T47D (cell line): ENCODE measurements around the gene NEDD4L.
"Not testable (repeated sequence)": the region's sequence is repeated elsewhere in the genome, so short reads cannot be mapped to it uniquely, and the experiment has no call there.

ENCODE experiments used
- DNase-seq, 2 experiments: peaks; one replicate each; pipeline versions ENCODE4 v3.0.0 to v3.0.0-alpha.2; 2011 to 2012; ENCODE audit warnings: low read depth in 1 of 2, low spot score in 1 of 2
- JUND ChIP-seq: IDR thresholded peaks from 2 replicates; pipeline ENCODE4 v1.6.1; 2012; ENCODE audit warnings: low read depth
- in situ Hi-C: cut with HindIII; loops from 2 replicates; pipeline ENCODE4 v1.10.0; 2016; ENCODE audit warnings: low sequenced_read_pairs, low pct_unique_long_range_greater_than_20kb

NEDD4L gene

DNA sequence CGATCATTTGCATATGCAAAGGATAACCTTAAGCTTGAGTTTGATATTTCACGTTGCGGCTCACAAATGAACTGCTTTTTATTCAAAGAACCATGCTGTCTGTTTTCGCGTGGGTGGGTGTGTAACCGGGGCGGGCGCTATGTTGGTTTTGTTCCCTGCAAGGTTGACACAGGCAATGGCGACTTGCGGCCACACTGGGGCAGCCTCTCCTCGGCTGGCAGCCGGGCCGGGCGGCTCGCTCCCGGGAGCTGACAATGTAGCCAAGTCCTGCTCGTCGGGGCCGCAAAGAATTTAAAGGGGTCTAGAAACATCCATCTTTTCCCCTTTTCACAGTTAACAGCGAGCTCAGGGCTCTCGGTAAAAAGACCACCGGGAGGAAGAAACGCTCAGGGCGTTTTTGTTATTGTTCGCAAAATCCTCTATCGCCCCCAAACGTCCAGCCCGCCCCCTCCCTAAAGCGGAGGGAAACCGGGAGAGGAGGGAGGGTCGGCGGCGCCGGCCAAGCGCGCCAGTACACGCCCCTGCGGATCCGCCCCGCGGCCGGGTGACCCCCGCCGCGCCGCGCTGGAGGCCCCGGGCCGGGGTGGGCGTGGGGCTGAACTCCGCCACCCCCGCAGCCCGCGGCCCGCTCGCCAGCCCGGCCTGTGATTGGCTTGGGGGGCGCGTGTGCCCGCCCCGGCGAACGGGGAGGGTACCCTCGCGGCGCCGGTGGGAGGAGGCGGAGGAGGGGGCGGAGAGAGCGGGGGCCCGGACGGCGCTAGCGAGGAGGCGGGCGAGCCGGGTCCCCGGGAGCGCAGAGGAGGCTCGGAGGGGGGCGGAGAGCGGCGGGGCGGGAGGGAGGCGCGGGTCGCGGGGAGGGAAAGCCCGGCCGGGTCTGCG lies at the start of gene NEDD4L:
Gene NEDD4L, plus strand, starts transcription at position 736 of the 879 bp plus-strand sequence. CDS start 435 bp downstream, outside the sequence.
- peak in 1 of 2 experiments; percentile 84 for DNase-seq
- in situ Hi-C loops: no loop called here
- no peak for TF ChIP-seq JUND

- in situ Hi-C loops: no loop called here
- TF ChIP-seq JUND: no peak
- no peak for DNase-seq
These were observed 48.7 kb upstream of the NEDD4L start for GRCh38 chr18:57995331-57995730.

DNA sequence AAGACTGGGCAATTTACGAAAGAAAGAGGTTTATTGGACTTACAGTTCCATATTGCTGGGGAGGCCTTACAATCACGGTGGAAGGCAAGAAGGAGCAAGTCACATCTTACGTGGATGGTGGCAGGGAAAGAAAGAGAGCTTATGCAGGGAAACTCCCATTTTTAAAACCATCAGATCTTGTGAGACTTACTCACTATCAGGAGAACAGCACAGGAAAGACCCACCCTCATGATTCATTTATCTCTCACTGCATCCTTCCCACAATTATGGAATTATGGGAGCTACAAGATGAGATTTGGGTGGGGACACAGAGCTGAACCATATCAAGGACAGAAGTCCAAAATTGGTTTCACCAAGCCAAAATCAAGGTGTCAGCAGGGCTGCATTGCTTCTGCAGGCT lies 47.1 kb upstream of the NEDD4L start:
- in situ Hi-C loops, DNase-seq: not testable (repeated sequence)

- no peak for DNase-seq
- in situ Hi-C loops: no loop called here
- TF ChIP-seq JUND: no peak
These were observed 46.2 kb upstream of the NEDD4L start for GRCh38 chr18:57997820-57998219.

DNA sequence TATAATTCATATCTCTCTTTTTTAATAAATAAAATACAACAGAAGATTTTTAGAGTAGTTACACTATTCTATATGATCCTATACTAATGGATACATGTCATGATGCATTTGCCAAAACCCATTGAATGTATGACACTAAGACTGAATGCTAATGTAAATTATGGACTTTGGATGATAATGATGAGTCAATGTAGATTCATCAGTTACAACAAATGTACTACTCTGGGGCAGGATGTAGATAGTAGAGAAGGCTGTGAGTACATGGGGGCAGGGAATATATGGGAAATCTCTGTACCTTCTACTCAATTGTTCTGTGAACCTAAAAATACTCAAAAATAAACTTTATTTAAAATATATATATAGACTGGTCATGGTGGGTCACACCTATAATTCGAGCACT lies 45.6 kb upstream of the NEDD4L start:
- in situ Hi-C loops: no loop called here
- no peak for DNase-seq
- TF ChIP-seq JUND: no peak

DNA sequence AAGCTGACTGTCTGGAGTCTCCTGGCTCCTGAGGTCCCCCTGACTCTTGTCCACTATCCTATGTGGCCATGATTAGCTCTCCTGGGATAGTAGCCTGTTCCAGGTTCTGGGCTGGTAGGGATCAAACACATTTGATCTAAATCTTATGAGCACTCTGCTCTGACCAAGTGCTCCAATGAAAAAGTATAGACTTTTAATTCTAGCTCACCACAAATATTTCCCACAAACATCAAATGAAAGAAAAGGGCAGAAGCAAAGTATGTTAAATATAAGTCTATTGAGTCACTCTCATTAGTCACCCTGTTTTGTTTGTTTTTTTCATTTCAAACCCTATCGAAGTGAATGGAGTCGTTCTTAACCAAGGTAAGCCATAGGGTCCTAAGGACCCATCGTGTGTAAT lies 39.7 kb upstream of the NEDD4L start:
- no peak for TF ChIP-seq JUND
- in situ Hi-C loops: no loop called here
- DNase-seq: no peak

DNA sequence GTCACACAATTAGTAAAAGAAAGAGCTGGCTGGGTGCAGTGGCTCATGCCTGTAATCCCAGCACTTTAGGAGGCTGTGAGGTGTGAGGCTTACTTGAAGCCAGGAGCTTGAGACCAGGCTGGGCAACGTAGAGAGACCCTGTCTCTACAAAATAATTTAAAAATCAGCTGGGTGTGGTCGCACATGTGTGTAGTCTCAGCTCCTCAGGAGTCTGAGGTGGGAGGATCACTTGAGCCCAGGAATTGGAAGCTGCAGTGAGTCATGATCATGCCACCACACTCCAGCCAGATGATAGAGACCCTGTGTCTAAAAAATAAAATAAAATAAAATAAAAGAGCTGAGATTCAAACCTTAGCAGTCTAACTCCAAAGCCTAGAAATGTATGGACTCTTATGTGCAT lies 39.0 kb upstream of the NEDD4L start:
- in situ Hi-C loops: no loop called here
- no peak for TF ChIP-seq JUND
- no peak for DNase-seq

GRCh38 chr18:58005885-58006523 lies 38.0 kb upstream of the NEDD4L start:
- TF ChIP-seq JUND: no peak
- DNase-seq: no peak
- in situ Hi-C loops: no loop called here

GRCh38 chr18:58009166-58009565 lies 34.9 kb upstream of the NEDD4L start:
- no peak for TF ChIP-seq JUND
- in situ Hi-C loops: no loop called here
- DNase-seq: no peak

DNA sequence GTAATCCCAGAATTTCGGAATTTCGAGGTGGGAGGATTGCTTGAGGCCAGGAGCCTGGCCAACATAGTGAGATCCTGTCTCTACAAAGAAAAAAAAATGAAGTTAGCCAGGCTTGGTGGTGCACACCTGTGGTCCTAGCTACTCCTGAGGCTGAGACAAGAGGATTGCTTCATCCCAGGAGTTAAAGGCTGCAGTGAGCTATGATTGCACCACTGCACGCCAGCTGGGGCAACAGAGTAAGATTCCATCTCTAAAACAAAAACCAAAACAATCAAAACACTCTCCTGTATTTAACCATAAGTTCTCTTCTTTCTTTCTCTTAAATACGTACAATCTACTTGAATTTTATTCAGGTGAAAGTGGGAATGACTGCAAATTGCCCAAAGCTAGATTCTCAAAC lies 33.8 kb upstream of the NEDD4L start:
- no peak for DNase-seq
- in situ Hi-C loops: no loop called here
- no peak for TF ChIP-seq JUND

GRCh38 chr18:58012356-58012755 lies 31.7 kb upstream of the NEDD4L start:
- DNase-seq: no peak
- no peak for TF ChIP-seq JUND
- in situ Hi-C loops: no loop called here

DNA sequence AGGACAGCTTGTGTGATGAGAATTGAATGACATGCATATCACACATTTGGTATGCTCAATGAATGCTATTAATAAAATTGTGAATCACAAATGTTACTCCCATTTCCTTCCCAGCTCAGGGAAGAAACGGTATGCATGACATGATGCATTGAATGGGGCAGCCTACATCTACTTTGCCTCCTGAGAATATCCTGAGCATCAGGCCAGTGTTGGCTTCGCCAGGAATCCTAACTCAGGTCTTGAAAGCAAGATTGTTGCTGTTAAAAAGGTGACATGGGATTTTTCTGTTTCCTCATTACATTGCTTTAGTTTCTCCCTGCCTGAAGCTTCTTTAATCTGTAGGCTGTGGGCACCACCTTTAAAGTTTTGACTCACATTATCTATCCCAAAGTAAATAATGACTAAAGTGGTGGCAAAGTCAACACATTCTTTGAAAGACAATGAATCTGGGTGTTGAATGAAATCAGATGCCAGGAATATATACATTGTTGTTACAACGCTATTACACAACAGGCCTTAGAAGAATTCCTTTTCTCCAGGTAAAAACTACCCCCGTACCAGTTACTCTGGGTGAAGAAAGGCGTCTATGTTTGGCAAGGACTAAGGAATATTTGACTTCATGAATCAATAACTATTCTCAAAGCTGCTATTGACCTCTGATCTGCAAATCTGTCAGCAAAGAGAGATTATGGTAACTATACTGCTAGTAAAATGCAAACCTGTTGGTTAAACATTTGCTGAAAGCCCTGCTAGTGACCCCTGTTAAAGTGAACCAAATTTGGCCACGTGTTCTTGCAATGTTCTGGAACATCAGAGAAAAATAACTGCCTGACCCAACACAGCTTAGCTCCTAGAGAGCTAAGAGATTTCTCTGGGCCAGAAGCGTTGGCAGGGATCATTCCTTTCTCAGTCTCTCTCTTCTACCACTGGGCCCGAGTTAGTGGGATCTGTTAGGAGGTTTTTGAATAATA lies 30.5 kb upstream of the NEDD4L start:
- in situ Hi-C loops: no loop called here
- no peak for TF ChIP-seq JUND
- DNase-seq: peak in 1 of 2 experiments; percentile 64
